GM12874 (cell line): ENCODE results near the gene HSFX3.
"Not testable (repeated sequence)": the region's sequence is repeated elsewhere in the genome, so short reads cannot be mapped to it uniquely, and the experiment has no call there.

Source experiments
- TF ChIP-seq, protein P1 (sequence below): IDR thresholded peaks from 2 replicates; pipeline ENCODE4 v1.5.1; 2011; ENCODE audit warnings: low read depth, mild to moderate bottlenecking, control low read depth, low read length, moderate library complexity; ENCODE audit not compliant: insufficient read depth

HSFX3 gene, protein sequence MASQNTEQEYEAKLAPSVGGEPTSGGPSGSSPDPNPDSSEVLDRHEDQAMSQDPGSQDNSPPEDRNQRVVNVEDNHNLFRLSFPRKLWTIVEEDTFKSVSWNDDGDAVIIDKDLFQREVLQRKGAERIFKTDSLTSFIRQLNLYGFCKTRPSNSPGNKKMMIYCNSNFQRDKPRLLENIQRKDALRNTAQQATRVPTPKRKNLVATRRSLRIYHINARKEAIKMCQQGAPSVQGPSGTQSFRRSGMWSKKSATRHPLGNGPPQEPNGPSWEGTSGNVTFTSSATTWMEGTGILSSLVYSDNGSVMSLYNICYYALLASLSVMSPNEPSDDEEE

DNA sequence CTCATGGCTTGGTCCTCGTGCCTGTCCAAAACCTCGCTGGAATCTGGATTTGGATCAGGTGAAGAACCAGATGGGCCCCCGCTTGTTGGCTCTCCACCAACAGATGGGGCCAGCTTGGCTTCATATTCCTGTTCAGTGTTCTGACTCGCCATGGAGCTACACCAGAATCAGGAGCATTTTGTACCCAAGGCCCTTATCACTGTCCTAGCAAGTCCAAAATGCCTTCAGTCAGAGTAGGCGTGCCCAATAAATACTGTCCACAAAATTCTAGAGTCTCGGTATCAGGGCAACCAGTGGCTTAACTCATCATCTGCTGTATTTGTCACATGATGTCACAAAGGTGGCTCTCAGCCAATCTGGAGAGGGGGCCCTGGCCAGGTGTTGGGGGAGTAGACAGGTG, at the start of gene HSFX3:
Gene HSFX3, minus strand, starts transcription at position 224 of the 400 bp plus-strand sequence. Its CDS starts 72 bp downstream, at position 152.
- TF ChIP-seq, protein P1, sequence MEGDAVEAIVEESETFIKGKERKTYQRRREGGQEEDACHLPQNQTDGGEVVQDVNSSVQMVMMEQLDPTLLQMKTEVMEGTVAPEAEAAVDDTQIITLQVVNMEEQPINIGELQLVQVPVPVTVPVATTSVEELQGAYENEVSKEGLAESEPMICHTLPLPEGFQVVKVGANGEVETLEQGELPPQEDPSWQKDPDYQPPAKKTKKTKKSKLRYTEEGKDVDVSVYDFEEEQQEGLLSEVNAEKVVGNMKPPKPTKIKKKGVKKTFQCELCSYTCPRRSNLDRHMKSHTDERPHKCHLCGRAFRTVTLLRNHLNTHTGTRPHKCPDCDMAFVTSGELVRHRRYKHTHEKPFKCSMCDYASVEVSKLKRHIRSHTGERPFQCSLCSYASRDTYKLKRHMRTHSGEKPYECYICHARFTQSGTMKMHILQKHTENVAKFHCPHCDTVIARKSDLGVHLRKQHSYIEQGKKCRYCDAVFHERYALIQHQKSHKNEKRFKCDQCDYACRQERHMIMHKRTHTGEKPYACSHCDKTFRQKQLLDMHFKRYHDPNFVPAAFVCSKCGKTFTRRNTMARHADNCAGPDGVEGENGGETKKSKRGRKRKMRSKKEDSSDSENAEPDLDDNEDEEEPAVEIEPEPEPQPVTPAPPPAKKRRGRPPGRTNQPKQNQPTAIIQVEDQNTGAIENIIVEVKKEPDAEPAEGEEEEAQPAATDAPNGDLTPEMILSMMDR = not testable (repeated sequence)

DNA sequence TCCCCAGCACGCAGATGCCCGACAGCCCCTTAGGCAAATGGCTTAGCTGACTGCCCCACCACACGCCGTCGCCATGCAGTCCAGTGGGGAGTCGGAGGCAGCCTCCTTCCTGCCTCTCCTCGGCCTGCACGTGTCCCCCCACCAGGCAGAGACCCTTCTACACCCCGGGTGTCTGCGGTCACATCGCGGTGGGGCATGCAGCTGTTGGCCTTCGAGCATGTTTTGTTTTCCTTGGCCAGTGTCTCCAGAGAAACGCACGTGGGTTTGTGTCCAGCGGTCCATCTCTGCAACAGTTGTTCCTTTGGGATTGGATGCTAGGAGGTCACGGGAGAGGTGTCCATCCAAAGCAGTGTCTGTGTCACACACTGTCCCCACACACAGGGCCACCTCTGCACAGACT, 45.5 kb upstream of the HSFX3 start, which contains the start of gene HSFX2:
Gene HSFX2, minus strand, starts transcription at position 101 of the 400 bp plus-strand sequence. CDS start 614 bp downstream, outside the sequence.
- TF ChIP-seq, protein P1 = not testable (repeated sequence)

DNA sequence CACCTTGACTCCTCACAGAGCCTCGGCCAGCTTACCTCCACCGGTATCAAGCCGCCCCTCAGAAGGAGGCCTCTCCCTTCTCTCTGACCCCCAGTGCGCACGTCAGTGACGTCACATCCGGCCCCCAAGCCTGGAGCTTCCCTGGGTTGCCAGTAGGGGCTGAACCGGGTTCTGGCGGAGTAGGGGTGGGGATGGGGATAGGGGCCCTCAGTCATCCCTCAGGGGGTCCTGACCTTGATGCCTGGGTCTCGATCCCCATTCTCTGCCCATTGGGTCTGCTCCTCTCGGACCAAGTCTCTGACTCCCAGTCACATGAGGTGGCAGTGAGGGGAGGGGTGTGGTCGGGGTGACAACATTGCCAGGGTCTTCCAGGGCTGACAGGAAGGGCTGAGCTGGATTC, 37.6 kb upstream of the HSFX3 start, which contains the start of gene MAGEA9B:
Gene MAGEA9B, minus strand, starts transcription at position 101 of the 400 bp plus-strand sequence. CDS start 4,280 bp downstream, outside the sequence.
- TF ChIP-seq, protein P1 = not testable (repeated sequence)

DNA sequence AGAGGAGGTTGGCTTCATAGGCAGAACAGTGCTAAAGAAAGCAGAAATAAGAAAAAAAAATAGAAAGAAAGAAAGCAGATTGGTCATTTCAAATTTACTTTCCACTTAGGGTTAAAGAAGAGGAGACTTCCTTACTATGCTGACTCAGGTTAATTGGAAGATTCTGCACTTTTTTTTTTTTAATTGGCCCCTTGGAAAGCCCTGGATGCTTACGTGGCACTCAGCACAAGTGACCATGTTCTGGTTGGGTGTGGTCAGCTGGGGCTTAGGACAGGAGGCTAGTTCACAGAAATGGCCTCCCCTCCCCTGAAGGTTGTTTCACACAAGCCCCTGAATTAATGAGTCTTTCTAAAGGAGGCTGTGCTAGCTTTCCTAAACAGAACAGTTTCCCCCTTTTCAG, 23.0 kb upstream of the HSFX3 start:
- TF ChIP-seq, protein P1 = no peak

DNA sequence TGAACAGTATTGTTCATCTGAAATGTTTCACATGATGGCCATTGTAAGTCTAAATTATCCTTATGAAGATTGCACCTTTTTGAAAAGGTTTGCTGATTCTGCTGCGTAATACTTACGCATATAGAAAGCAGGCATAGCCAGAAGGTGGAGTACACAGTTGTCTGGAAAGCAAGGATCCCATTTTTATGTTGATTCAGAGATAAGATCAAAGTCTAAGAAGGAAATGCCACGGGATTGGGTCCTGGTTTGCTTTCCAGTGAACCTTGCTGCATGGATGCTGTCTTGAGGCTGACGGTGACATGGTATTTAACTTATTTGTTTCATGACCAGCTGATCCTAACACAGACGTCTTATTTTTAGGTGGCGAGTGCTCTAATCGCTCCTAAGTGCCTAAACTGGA, 22.0 kb upstream of the HSFX3 start:
- TF ChIP-seq, protein P1 = no peak

DNA sequence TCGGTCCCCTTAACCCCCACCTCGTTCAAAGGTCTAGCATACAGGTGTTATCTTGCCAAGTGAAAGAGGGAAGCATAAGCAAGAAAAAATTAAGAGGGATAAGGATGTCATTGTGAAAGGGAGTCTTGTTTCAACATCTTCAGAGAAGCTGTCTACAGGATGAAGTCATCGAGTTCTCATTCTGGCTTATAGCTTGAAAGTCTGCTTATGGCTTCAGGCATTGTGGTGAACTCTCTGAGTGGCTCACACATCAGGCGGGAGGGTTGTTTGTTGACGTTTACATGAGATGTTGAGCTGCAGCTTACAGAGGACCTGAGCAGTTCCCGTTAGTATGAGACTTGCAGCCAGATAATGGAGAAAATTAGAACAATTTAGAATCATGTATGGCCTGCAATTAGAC, 20.9 kb upstream of the HSFX3 start:
- TF ChIP-seq, protein P1 = no peak

DNA sequence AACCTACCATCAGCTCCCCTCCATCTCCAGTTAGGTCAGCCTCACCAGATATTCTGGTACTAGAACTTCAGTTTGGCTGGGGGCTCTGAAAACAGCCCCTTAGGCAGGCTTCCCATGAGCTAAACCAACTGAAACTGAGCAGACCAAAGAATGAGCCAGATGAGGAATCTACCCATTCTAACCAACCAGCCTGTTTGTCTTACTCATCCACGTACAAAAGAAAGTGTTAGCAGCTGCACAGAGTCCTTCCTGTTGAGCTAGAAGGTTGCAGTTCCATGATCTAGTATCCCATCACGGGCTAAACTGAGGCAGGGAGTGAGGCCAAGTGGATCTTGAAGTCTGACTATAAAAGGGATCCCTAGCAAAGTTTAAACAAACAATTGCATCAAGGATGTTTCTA, 20.0 kb upstream of the HSFX3 start:
- TF ChIP-seq, protein P1 = no peak
